Stimulated activated naive CD8-positive, alpha-beta T cell treated with anti-CD3 and anti-CD28 coated beads, Interleukin-15, Interleukin-2, amounts not matched to agents 100 ng/mL and 50 ng/mL, for 24 hours (primary cell): ENCODE measurements around the gene GATC.
"Not testable (repeated sequence)": the region's sequence is repeated elsewhere in the genome, so short reads cannot be mapped to it uniquely, and the experiment has no call there.

Experiments
- H3K27ac Mint-ChIP-seq: one replicate; pipeline ENCODE4 v1.8.0; 2021; ENCODE audit warnings: mild to moderate bottlenecking, mixed read lengths
- H3K27me3 Mint-ChIP-seq: one replicate; pipeline ENCODE4 v1.8.0; 2021; ENCODE audit warnings: mixed read lengths
- H3K36me3 Mint-ChIP-seq: one replicate; pipeline ENCODE4 v1.8.0; 2021; ENCODE audit warnings: low read depth, mixed read lengths
- H3K4me1 Mint-ChIP-seq: one replicate; pipeline ENCODE4 v1.8.0; 2021; ENCODE audit warnings: low read depth, mixed read lengths
- H3K4me3 Mint-ChIP-seq: one replicate; pipeline ENCODE4 v1.8.0; 2021; ENCODE audit warnings: mild to moderate bottlenecking, mixed read lengths
- H3K9me3 Mint-ChIP-seq: one replicate; pipeline ENCODE4 v1.8.0; 2021; ENCODE audit warnings: mixed read lengths

GATC gene

GRCh38 chr12:120474616-120474960 lies 28.3 kb downstream of the GATC start:
- Mint-ChIP-seq H3K4me1 (peaks cover 36% of the 10 kb centered on the region), H3K4me3 (no peak overlapping the region), H3K27me3 (no peaks in the 10 kb centered on the region), H3K9me3 (no peaks in the 10 kb centered on the region), H3K36me3 (no peaks in the 10 kb centered on the region), H3K27ac (no peak overlapping the region)

- Mint-ChIP-seq H3K9me3 (no peaks in the 10 kb centered on the region), H3K4me1 (peaks cover 33% of the 10 kb centered on the region), H3K27me3 (no peaks in the 10 kb centered on the region), H3K36me3 (no peaks in the 10 kb centered on the region), H3K27ac (no peak overlapping the region), H3K4me3 (no peak overlapping the region)
Observed at GRCh38 chr12:120475643-120476042, 29.4 kb downstream of the GATC start.

- H3K27ac Mint-ChIP-seq: no peak overlapping the region
- no peaks in the 10 kb centered on the region for H3K9me3 Mint-ChIP-seq
- H3K27me3 Mint-ChIP-seq: no peaks in the 10 kb centered on the region
- no peaks in the 10 kb centered on the region for H3K36me3 Mint-ChIP-seq
- peaks cover 20% of the 10 kb centered on the region for H3K4me1 Mint-ChIP-seq
- no peak overlapping the region for H3K4me3 Mint-ChIP-seq
Observed at GRCh38 chr12:120479458-120479857, 33.2 kb downstream of the GATC start.

DNA sequence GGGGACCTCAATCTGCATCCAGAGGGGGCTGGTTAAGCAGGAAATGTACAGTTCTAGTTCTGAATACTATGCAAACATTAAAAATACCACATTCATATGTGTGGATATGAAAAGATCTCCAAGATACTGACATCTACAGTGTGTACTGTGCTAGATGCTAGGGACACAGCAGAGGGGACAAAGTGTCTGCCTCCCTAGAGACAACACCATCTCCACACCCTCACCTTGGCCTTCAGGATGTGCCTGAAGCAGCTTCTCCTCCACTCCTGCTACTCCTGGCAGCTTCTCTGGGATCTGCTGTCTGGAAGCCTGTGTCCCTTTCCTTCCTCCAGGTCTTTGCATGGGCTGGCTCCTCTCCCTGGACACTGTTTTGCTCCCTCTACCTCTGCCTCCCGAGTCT lies 34.0 kb downstream of the GATC start:
- Mint-ChIP-seq H3K4me1 (peaks cover 16% of the 10 kb centered on the region), H3K27me3 (no peaks in the 10 kb centered on the region), H3K36me3 (no peaks in the 10 kb centered on the region), H3K27ac (peak overlapping the region; percentile 61), H3K4me3 (no peak overlapping the region), H3K9me3 (no peaks in the 10 kb centered on the region)

- no peaks in the 10 kb centered on the region for H3K36me3 Mint-ChIP-seq
- no peak overlapping the region for H3K4me3 Mint-ChIP-seq
- no peaks in the 10 kb centered on the region for H3K9me3 Mint-ChIP-seq
- peaks cover 16% of the 10 kb centered on the region for H3K4me1 Mint-ChIP-seq
- no peaks in the 10 kb centered on the region for H3K27me3 Mint-ChIP-seq
- H3K27ac Mint-ChIP-seq: peak overlapping the region; percentile 68
Observed at GRCh38 chr12:120481022-120481767, 35.0 kb downstream of the GATC start.

DNA sequence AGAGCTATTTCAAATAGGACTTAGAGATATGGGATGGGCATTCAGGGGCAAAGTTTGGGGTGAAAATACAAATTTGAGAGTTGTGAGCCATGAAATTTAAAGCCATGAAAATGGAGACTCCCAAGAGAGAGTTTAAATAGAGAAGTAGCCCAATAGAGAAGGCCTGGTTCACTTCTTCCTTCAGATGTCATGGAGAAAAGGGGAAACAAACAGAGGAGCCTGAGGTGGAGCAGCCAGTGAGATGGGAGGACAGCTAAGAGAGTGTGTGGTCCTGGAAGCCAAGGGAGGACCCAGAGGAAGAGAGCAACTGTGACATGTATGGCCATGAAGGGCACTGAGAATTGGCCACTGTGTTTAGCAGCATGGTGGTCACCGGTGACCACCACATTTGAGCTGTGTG lies 37.4 kb downstream of the GATC start:
- H3K4me1 Mint-ChIP-seq: peaks cover 16% of the 10 kb centered on the region
- H3K27ac Mint-ChIP-seq: peak overlapping the region; percentile 2
- no peaks in the 10 kb centered on the region for H3K9me3 Mint-ChIP-seq

GRCh38 chr12:120485961-120486881 lies 40.0 kb downstream of the GATC start:
- H3K9me3 Mint-ChIP-seq: no peaks in the 10 kb centered on the region
- H3K27me3 Mint-ChIP-seq: no peaks in the 10 kb centered on the region
- H3K27ac Mint-ChIP-seq: no peak overlapping the region
- no peaks in the 10 kb centered on the region for H3K36me3 Mint-ChIP-seq
- H3K4me3 Mint-ChIP-seq: no peak overlapping the region
- H3K4me1 Mint-ChIP-seq: peaks cover 8% of the 10 kb centered on the region

More for the DNA sequence above, 37.4 kb downstream of the GATC start:
- H3K36me3 Mint-ChIP-seq: no peaks in the 10 kb centered on the region
- H3K4me3 Mint-ChIP-seq: no peak overlapping the region
- H3K27me3 Mint-ChIP-seq: no peaks in the 10 kb centered on the region

DNA sequence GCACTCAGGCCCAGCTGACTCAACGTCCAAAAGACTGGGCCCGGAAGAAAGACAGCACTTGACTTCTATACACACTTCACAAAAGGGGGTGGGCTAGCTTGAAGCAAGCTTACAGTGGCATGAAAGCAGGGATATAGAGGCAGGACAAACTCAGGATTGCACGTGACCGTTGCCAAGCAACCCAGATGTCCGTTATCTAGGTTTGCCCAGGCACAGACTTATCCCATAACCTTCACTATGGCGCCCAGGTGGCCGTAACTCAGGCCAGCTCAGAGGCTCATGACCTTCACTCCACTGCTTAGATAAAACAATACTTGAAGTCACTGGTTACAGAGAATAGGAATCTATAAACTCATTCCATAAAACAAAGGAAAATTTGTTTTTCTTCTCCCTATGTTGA lies 41.3 kb downstream of the GATC start:
- not testable (repeated sequence) for H3K27ac Mint-ChIP-seq, H3K4me3 Mint-ChIP-seq

GRCh38 chr12:120488057-120488640 lies 41.9 kb downstream of the GATC start:
- Mint-ChIP-seq H3K27ac (no peak overlapping the region), H3K9me3 (no peaks in the 10 kb centered on the region), H3K27me3 (no peaks in the 10 kb centered on the region), H3K4me3 (no peak overlapping the region), H3K36me3 (no peaks in the 10 kb centered on the region), H3K4me1 (no peaks in the 10 kb centered on the region)

More for the DNA sequence above, 41.3 kb downstream of the GATC start:
- H3K9me3 Mint-ChIP-seq, H3K27me3 Mint-ChIP-seq, H3K4me1 Mint-ChIP-seq, H3K36me3 Mint-ChIP-seq: not testable (repeated sequence)

DNA sequence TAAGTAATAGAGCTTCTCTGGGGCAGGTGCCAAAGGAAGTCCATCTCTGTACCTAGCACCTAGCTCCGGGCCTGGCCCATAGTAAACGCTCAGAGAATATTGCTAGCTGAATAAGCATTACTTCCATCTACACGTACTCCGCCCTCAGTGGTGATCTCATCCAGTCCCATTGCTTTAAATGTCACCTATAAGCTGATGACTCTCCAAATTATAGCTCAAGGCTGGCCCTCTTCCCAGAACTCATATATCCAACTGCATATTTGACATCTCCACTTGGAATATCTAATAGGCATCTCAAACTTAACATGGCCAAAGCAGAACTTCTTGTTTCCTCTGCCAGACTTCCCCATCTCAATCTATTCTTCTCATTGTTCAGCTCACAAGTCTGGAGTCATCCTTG lies 42.8 kb downstream of the GATC start:
- Mint-ChIP-seq H3K27me3 (no peaks in the 10 kb centered on the region), H3K36me3 (no peaks in the 10 kb centered on the region), H3K4me1 (no peaks in the 10 kb centered on the region), H3K9me3 (no peaks in the 10 kb centered on the region), H3K4me3 (no peak overlapping the region), H3K27ac (no peak overlapping the region)

DNA sequence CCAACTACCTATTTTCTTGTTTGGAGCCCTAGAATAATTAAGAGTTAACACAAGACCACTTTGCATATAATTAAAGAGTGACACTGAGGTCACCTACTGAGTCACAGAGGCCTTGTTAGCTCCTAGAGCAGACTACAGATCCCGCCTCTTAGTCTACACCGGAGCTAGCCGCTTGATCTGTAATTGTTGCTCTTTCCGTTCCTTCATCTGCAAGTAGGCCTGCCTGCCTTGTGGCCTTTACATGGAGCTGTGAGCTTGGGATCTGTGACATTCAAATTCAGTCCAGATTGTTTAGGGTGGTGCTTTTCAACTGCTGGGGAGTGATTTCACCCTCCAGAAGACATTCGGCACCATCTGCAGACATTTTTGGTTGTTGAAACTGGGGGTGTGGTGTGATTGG lies 44.1 kb downstream of the GATC start:
- peaks cover 7% of the 10 kb centered on the region for H3K4me1 Mint-ChIP-seq
- H3K27me3 Mint-ChIP-seq: no peaks in the 10 kb centered on the region
- no peaks in the 10 kb centered on the region for H3K36me3 Mint-ChIP-seq
- H3K4me3 Mint-ChIP-seq: no peak overlapping the region
- H3K27ac Mint-ChIP-seq: no peak overlapping the region
- no peaks in the 10 kb centered on the region for H3K9me3 Mint-ChIP-seq

- Mint-ChIP-seq H3K36me3 (no peaks in the 10 kb centered on the region), H3K4me3 (no peak overlapping the region), H3K9me3 (no peaks in the 10 kb centered on the region), H3K27me3 (no peaks in the 10 kb centered on the region), H3K4me1 (peaks cover 8% of the 10 kb centered on the region), H3K27ac (no peak overlapping the region)
Observed at GRCh38 chr12:120490833-120491512, 44.7 kb downstream of the GATC start.

GRCh38 chr12:120495186-120495730 lies 49.0 kb downstream of the GATC start:
- peak overlapping the region; percentile 97 for H3K4me3 Mint-ChIP-seq

GRCh38 chr12:120495731-120496412 lies 49.6 kb downstream of the GATC start, which contains the start of gene DYNLL1:
Gene DYNLL1, plus strand, starts transcription at chr12:120496113. Its CDS starts 309 bp downstream, at chr12:120496422.
- Mint-ChIP-seq H3K27ac (peak within 1 kb of the TSS; percentile 89), H3K4me3 (peak within 1 kb of the TSS; percentile 97), H3K27me3 (no peaks in the 10 kb centered on the region), H3K36me3 (peaks cover 28% of the 10 kb centered on the region), H3K4me1 (peaks cover 29% of the 10 kb centered on the region), H3K9me3 (no peaks in the 10 kb centered on the region)

More at GRCh38 chr12:120495186-120495730, 49.0 kb downstream of the GATC start:
- peak overlapping the region; percentile 89 for H3K27ac Mint-ChIP-seq
- peaks cover 29% of the 10 kb centered on the region for H3K4me1 Mint-ChIP-seq
- H3K27me3 Mint-ChIP-seq: no peaks in the 10 kb centered on the region
- H3K9me3 Mint-ChIP-seq: no peaks in the 10 kb centered on the region
- H3K36me3 Mint-ChIP-seq: peaks cover 24% of the 10 kb centered on the region
